ENCODE measurements around the gene CMKLR1.

GRCh38 chr12:108363565-108363964 is 24.5 kb upstream of the CMKLR1 start:
- TF ChIP-seq CTCF (IDR thresholded peaks at IDR 0.05) (no peak), POLR2A (IDR thresholded peaks at IDR 0.05) (no peak)

All from esophagus squamous epithelium (tissue), 4 donors.